CD4-positive, alpha-beta T cell treated with Interleukin-4 for 4 hours (primary cell): ENCODE data around the gene GPC5.

Experiments used
- DNase-seq: peaks from one replicate; pipeline ENCODE4 v3.0.0-alpha.2; 2020

The GPC5 gene

GRCh38 chr13:92074658-92075057, 676.2 kb downstream of the GPC5 start:
- no peak for DNase-seq

GRCh38 chr13:92097337-92097903, 699.0 kb downstream of the GPC5 start:
- no peak for DNase-seq

- no peak for DNase-seq
Measured at GRCh38 chr13:92101801-92102200, 703.4 kb downstream of the GPC5 start.

- DNase-seq: no peak
Measured at GRCh38 chr13:92103689-92104153, 705.3 kb downstream of the GPC5 start.

- DNase-seq: no peak
Measured at GRCh38 chr13:92122186-92122853, 723.9 kb downstream of the GPC5 start.

- DNase-seq: no peak
Measured at GRCh38 chr13:92126399-92126798, 728.0 kb downstream of the GPC5 start.

GRCh38 chr13:92135509-92135908, 737.1 kb downstream of the GPC5 start:
- no peak for DNase-seq

- no peak for DNase-seq
Measured at GRCh38 chr13:92136449-92137155, 738.2 kb downstream of the GPC5 start.

GRCh38 chr13:92137520-92137919, 739.1 kb downstream of the GPC5 start:
- no peak for DNase-seq

- no peak for DNase-seq
Measured at GRCh38 chr13:92143766-92144165, 745.3 kb downstream of the GPC5 start.

GRCh38 chr13:92150606-92151005, 752.2 kb downstream of the GPC5 start:
- no peak for DNase-seq

- DNase-seq: no peak
Measured at GRCh38 chr13:92158346-92158745, 759.9 kb downstream of the GPC5 start.

- no peak for DNase-seq
Measured at GRCh38 chr13:92164822-92165221, 766.4 kb downstream of the GPC5 start.

- DNase-seq: no peak
Measured at GRCh38 chr13:92172191-92172590, 773.8 kb downstream of the GPC5 start.

GRCh38 chr13:92173254-92173653, 774.8 kb downstream of the GPC5 start:
- no peak for DNase-seq

- DNase-seq: no peak
Measured at GRCh38 chr13:92175330-92175729, 776.9 kb downstream of the GPC5 start.

GRCh38 chr13:92177966-92178365, 779.5 kb downstream of the GPC5 start:
- DNase-seq: no peak

- DNase-seq: no peak
Measured at GRCh38 chr13:92179223-92179622, 780.8 kb downstream of the GPC5 start.

- DNase-seq: peak; percentile 34
Measured at GRCh38 chr13:92187378-92187989, 789.1 kb downstream of the GPC5 start.

- no peak for DNase-seq
Measured at GRCh38 chr13:92188574-92188973, 790.2 kb downstream of the GPC5 start.

GRCh38 chr13:92196591-92197256, 798.3 kb downstream of the GPC5 start:
- no peak for DNase-seq

- no peak for DNase-seq
Measured at GRCh38 chr13:92197669-92198068, 799.2 kb downstream of the GPC5 start.

GRCh38 chr13:92218615-92219014, 820.2 kb downstream of the GPC5 start:
- DNase-seq: no peak
